GM18526 (cell line): ENCODE results near the gene DRAP1.

ENCODE experiments used
- POLR2A ChIP-seq: IDR thresholded peaks from 3 replicates; pipeline ENCODE4 v1.6.1; 2011; ENCODE audit not compliant: insufficient read length; ENCODE audit errors: extremely low read depth

Gene DRAP1

DNA sequence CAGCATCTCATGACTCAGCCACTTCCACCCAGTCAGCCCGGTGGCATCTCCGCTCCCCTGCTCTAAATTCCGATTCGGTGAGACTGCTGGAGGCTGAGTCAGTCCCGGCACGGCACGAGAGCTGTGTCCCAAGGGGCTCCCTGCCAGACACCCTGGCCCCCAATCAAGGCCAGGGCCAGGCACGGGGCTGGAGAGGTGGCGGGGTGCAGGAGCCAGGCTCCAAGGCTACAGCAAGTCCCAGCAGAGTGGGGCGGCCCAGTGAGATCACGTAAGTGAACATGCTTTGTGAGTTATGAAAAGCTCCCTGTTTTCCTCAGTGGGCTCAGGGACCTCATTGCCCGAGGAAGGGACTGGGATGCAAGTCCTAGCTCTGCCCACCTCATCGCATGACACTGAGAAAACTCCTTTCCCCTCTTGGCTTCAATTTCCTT, 3.4 kb upstream of the DRAP1 start:
- TF ChIP-seq POLR2A: no peak

DNA sequence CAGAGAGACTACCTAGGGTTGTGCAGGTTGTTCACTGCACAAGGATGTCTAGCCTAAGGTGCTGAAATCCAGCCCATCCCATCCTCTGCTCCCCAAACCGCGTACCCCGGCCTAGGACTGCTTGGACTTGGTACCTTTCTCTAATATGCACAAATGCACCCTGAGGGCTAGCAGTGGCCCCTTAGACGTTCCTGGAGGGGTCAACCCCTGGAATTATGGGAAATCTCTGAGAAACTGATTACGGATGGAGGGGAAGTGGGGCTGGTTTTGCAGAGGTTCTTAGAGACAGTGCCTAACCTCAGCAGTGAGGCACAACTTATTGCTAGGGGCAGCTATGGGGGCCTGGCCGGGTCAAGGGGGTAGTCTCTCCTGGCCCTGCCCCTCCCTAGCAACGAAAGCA, 2.8 kb upstream of the DRAP1 start:
- no peak for TF ChIP-seq POLR2A

DNA sequence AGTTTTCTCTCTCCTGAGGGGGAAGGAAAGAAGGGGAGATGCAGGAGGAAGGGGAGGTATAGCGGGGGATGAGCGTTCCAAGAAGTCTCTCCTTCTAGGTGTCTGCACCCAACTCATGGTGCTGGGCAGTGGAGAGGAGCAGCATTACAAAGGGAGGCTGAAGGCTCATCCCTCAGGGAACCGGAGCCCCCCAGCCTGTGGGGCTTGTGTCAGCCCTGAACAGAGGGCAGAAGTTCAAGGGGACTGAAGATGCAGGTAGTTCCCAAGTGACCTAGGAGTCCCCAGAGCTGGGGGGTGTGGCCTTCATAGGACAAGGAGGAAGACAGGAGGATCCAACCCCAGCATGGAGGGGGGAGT, 2.2 kb upstream of the DRAP1 start:
- TF ChIP-seq POLR2A: no peak

- no peak for TF ChIP-seq POLR2A
Observed at GRCh38 chr11:65917434-65918210, 1.6 kb upstream of the DRAP1 start.

- TF ChIP-seq POLR2A: peak; percentile 73
Observed at GRCh38 chr11:65918211-65919140, 750 bp upstream of the DRAP1 start, which contains the start of gene C11orf68. Gene C11orf68 (minus strand): TSS chr11:65919062. CDS start chr11:65919031, 31 bp downstream.

GRCh38 chr11:65919573-65920371, 546 bp downstream of the DRAP1 start:
- no peak for TF ChIP-seq POLR2A

GRCh38 chr11:65920372-65920802, 1.2 kb downstream of the DRAP1 start:
- no peak for TF ChIP-seq POLR2A

DNA sequence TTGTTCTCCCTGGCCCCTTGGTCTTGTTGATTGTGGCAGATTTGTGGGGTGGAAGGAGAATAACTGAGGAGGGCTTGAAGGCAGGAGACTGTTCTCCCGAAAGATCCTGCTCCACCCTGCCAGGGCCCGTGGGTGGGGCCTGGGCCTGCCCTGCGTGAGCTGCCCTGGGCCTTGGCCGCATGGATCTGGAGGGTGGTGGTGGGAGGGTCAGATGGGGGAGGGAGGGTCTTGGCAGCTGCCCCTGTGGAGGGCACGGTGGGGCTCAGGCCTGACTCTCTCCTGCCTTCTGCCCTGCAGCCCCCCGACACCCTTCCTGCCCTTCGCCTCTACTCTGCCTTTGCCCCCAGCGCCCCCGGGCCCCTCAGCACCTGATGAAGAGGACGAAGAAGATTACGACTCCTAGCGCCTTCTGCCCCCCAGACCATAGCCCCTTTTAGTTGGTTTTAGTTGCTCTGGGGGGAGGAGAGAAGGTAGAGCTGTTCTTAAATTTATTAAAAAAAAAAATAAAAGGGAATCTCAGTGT, 1.9 kb downstream of the DRAP1 start:
- TF ChIP-seq POLR2A: no peak

DNA sequence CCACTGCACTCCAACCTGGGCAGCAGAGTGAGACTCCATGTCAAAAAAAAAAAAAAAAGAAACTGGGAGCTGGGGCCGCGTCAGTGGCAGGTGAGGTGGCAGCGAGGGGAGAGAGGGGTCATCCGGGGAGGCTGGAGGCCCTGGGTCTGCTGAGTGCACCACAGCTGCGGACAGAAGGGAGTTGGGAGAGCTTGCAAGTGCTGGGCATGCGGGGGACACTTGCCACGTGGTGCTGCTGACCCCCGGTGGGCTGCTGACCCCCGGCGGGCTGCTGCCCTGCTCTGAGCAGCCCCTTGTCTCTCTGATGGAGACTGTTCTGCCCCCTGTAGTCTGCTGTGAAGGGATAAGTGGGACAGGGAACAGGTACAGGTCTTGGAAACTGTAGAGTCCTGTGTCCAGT, 2.6 kb downstream of the DRAP1 start:
- no peak for TF ChIP-seq POLR2A

GRCh38 chr11:65922565-65922964, 3.3 kb downstream of the DRAP1 start:
- TF ChIP-seq POLR2A: no peak

- TF ChIP-seq POLR2A: no peak
Observed at GRCh38 chr11:65925397-65925796, 6.2 kb downstream of the DRAP1 start.

GRCh38 chr11:65927904-65928397, 8.7 kb downstream of the DRAP1 start:
- peak; percentile 51 for TF ChIP-seq POLR2A

DNA sequence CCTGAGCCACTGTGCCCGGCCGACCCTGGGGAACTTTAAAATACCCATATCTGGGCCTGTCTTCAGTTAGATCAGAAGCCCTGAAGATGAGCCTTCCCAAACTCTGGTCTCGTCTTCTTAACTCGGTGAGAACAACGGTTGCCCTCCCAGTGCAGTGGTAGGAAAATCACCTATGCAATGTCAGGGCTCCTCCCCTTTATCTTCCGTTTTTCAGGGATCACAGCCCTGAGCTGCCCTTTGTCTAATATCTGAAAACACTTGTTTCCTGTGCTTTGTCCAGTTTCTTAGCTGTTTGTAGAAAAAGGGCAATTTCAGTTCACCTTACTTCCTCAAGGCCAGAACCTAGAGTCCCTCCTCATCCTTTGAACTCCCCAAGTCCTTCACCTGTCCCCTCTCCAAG, 9.4 kb downstream of the DRAP1 start:
- no peak for TF ChIP-seq POLR2A

GRCh38 chr11:65931773-65932557, 12.7 kb downstream of the DRAP1 start:
- TF ChIP-seq POLR2A: no peak
